Right cardiac atrium (tissue), 5 donors: ENCODE measurements around the gene SPHKAP. TPM values are rescaled to one million over a fixed set of nuclear protein-coding genes. Genes with fewer than 3 reads are reported as not detected.
"Not testable (repeated sequence)": the region's sequence is repeated elsewhere in the genome, so short reads cannot be mapped to it uniquely, and the experiment has no call there.

ENCODE experiments used
- ATAC-seq, 2 donors: fragments of 200-7000 bp; cut with Tn5 transposase; one replicate each; pipeline versions ENCODE4 v1.8.0 to v1.9.1; 2020; ENCODE audit warnings: moderate library complexity in 2 of 2, mild to moderate bottlenecking in 1 of 2
- DNase-seq, 3 donors: peaks; one replicate each; pipeline ENCODE4 v3.0.0-alpha.2; 2020
- H3K27ac ChIP-seq: one replicate; pipeline ENCODE4 v1.5.1; 2013; ENCODE audit warnings: mild to moderate bottlenecking, low read length, control low read depth, moderate library complexity
- H3K27me3 ChIP-seq: one replicate; pipeline ENCODE4 v1.6.1; 2013; ENCODE audit not compliant: control insufficient read depth, insufficient read depth
- H3K4me1 ChIP-seq: one replicate; pipeline ENCODE4 v1.6.1; 2013; ENCODE audit warnings: low read length; ENCODE audit not compliant: control insufficient read depth, insufficient read depth
- H3K4me3 ChIP-seq: one replicate; pipeline ENCODE4 v1.5.1; 2013; ENCODE audit warnings: low read length, control low read depth
- H3K9me3 ChIP-seq: one replicate; pipeline ENCODE4 v1.6.1; 2013; ENCODE audit warnings: low read length; ENCODE audit not compliant: control insufficient read depth
- WGBS: extraction: QIAGEN DNeasy Blood & Tissue Kit; methylation state at CpG from one replicate; pipeline ENCODE4 v1.1.7; 2013; 5-methylcytosine and 5-hydroxymethylcytosine counted together
- intact Hi-C, 4 donors: fragments of 100-400 bp; cut with DNase I; formaldehyde crosslinking; loops; one replicate each; pipeline versions ENCODE4 v1.11.0 to v1.14.0; 2022 to 2023
- long read RNA-seq, 4 donors: library from polyadenylated mRNA; unstranded; transcript quantifications; one replicate each; pipeline ENCODE4 v2.0.0, GENCODE V29; 2020 to 2021
- polyA plus RNA-seq: library from polyadenylated mRNA; stranded (reverse); fragments of 200-250 nt; gene quantifications from one replicate; pipeline ENCODE4 v1.2.3, GENCODE V29; 2013
- total RNA-seq, 4 donors: library from RNA; stranded (reverse); fragmentation: NEBNext Ultra II Directional; extraction: Animal tissue kit (Norgen Biotek cat#: 25700); gene quantifications; one replicate each; pipeline ENCODE4 v1.2.1, GENCODE V29; 2021
- donor health status: healthy with polysubstance abuse.
- donor health status: DM: no; HTN: yes; CAD: no.
- donor health status: DM: no; HTN: no; CAD: no.
- donor health status: DM: no; HTN: yes; CAD: no; lungs with severe emphysema.
- donor health status: DM: yes; HTN: yes; CAD: no.

SPHKAP gene, protein sequence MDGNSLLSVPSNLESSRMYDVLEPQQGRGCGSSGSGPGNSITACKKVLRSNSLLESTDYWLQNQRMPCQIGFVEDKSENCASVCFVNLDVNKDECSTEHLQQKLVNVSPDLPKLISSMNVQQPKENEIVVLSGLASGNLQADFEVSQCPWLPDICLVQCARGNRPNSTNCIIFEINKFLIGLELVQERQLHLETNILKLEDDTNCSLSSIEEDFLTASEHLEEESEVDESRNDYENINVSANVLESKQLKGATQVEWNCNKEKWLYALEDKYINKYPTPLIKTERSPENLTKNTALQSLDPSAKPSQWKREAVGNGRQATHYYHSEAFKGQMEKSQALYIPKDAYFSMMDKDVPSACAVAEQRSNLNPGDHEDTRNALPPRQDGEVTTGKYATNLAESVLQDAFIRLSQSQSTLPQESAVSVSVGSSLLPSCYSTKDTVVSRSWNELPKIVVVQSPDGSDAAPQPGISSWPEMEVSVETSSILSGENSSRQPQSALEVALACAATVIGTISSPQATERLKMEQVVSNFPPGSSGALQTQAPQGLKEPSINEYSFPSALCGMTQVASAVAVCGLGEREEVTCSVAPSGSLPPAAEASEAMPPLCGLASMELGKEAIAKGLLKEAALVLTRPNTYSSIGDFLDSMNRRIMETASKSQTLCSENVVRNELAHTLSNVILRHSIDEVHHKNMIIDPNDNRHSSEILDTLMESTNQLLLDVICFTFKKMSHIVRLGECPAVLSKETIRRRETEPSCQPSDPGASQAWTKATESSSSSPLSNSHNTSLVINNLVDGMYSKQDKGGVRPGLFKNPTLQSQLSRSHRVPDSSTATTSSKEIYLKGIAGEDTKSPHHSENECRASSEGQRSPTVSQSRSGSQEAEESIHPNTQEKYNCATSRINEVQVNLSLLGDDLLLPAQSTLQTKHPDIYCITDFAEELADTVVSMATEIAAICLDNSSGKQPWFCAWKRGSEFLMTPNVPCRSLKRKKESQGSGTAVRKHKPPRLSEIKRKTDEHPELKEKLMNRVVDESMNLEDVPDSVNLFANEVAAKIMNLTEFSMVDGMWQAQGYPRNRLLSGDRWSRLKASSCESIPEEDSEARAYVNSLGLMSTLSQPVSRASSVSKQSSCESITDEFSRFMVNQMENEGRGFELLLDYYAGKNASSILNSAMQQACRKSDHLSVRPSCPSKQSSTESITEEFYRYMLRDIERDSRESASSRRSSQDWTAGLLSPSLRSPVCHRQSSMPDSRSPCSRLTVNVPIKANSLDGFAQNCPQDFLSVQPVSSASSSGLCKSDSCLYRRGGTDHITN (N-terminal part only)
- 10 to 100 TPM; 33.8 to 79.4 (median 37.8) TPM for total RNA-seq
- polyA plus RNA-seq, result 16.1 TPM
- long read RNA-seq, donor 1, full-length matches to known transcripts, result 1 of 22 reads
- long read RNA-seq, donor 1, partial matches to known transcripts, result 18 of 22 reads
- long read RNA-seq, donor 1, other reads (novel, unspliced or antisense), result 3 of 22 reads
- long read RNA-seq, donor 2, full-length matches to known transcripts, result 1 of 21 reads
- long read RNA-seq, donor 2, partial matches to known transcripts, result 17 of 21 reads
- long read RNA-seq, donor 2, other reads (novel, unspliced or antisense), result 3 of 21 reads
- long read RNA-seq, donor 3, full-length matches to known transcripts, result 5 of 41 reads
- long read RNA-seq, donor 3, partial matches to known transcripts, result 29 of 41 reads
- long read RNA-seq, donor 3, other reads (novel, unspliced or antisense), result 7 of 41 reads
- long read RNA-seq, donor 4, full-length matches to known transcripts, result 4 of 18 reads
- long read RNA-seq, donor 4, partial matches to known transcripts, result 12 of 18 reads
- long read RNA-seq, donor 4, other reads (novel, unspliced or antisense), result 2 of 18 reads

DNA sequence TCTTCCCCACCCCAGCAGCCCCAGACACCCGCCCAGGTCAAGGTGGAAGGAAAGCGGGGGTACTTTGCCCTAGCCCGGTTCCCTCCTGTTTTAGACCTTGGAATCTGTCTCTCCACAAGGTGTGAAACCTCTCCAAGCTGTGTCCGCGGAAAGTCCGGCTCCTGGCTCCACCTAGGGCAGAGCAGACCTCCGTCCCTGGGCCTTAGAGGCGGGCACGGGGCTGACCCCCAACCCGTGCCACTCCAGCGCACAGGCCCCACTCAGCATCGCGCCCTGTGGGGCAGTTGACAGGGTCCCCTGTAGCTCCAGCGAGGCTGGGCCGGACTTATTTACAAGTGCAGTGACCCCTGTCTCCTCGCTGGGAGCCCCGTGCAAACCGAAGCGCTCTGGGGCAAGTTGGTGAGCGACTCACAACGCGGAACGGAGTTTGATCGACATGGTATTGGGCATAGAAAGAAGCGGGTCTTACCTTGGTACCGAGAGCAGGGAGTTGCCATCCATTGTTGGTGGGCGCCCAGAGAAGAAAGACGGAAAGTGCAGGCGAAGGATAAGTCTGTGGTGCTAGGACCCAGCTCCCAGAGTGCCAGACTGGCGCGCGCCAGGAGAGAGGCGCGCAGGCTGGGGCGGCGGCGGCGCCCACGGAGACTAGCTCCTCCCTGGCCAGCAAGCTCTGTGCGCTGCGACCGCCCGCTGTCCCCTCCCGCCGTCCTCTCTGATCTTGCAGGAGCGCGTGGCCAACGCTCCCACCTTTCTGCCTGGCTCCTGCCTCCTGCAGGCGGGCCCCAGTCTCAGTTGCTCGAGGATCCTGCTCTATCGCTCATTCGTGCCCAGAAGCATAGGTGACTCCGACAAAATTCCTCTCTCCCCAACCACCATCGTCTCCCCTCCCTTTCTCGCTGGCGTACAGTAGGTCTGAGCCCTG, at the start of gene SPHKAP:
Gene SPHKAP (minus strand): TSS at position 590 of the 922 bp plus-strand sequence. CDS start 89 bp downstream, at position 501.
- Histone ChIP-seq H3K4me3 (peak within 1 kb of the TSS; percentile 16), H3K9me3 (no peaks in the 10 kb centered on the region), H3K27ac (peak within 1 kb of the TSS; percentile 50), H3K27me3 (no peaks in the 10 kb centered on the region), H3K4me1 (no peaks in the 10 kb centered on the region)
- ATAC-seq, result peak; percentile 82 to 85
- DNase-seq, result peak; percentile 17 to 70 (median 65)
- intact Hi-C loops, result loop anchor here in 1 of 4 donors (10.0 kb wide), 1 partner anchor 473 kb away; no protein-coding TSS in a partner anchor
- WGBS, result 2% methylated on average over 56 of the region's 56 CpGs

DNA sequence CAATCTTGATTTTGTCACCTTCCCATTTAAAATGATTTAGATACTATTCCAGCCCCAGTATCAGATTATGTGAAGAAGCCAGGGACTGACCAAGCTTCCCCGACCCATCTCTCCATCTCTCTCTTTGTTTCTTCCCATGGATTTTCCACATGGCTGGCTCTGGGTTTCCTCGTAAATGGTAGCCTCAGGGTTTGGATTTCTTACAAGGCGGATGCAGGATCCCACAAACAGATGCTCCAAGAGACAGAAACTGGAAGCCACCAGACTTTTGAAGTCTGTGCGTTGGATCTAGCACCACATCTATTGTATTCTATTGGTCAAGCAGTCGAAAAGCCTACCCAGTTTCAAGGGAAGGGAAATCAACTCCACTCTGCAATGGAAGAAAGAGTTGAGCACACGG, 46.0 kb upstream of the SPHKAP start:
- no peak for ATAC-seq
- H3K27ac ChIP-seq, result no peak overlapping the region
- 83% methylated on average over 6 of the region's 6 CpGs for WGBS

DNA sequence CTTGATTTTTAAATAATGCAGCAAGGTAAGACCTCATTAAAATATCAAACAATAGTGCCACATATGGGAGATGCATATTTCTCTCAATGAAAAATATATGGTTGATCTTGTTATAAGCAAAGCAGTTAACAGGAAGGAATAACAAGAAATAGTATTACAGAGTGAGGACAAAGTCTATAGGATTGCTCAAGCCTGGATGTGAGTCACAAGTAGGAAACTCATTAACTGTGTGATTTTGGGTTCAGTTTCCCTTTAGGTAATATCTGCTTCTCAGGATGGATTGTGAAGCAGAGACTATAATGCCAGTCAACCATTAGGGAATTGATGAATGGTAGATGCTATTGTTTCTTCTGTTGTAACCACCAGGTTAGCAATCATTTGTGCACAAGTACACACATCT, 42.9 kb upstream of the SPHKAP start:
- Histone ChIP-seq H3K9me3 (no peaks in the 10 kb centered on the region), H3K27ac (no peak overlapping the region), H3K4me3 (no peak overlapping the region), H3K4me1 (no peaks in the 10 kb centered on the region), H3K27me3 (no peaks in the 10 kb centered on the region)
- ATAC-seq (no peak), DNase-seq (no peak)
- intact Hi-C loops, result no loop called here

More for the DNA sequence above, 46.0 kb upstream of the SPHKAP start:
- no peak for DNase-seq
- intact Hi-C loops, result no loop called here
- Histone ChIP-seq H3K4me3 (no peak overlapping the region), H3K4me1 (no peaks in the 10 kb centered on the region), H3K27me3 (no peaks in the 10 kb centered on the region), H3K9me3 (no peaks in the 10 kb centered on the region)

DNA sequence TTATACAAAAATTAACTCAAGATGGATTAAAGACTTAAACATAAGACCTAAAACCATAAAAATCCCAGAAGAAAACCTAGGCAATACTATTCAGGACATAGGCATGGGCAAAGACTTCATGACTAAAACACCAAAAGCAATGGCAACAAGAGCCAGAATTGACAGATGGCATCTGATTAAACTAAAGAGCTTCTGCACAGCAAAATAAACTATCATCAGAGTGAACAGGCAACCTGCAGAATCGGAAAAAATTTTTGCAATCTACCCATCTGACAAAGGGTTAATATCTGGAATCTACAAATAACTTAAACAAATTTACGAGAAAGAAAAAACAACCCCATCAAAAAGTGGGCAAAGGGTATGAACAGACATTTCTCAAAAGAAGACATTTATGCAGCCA, 37.1 kb upstream of the SPHKAP start:
- DNase-seq, H3K4me1 ChIP-seq, H3K27me3 ChIP-seq, H3K9me3 ChIP-seq, intact Hi-C loops, H3K4me3 ChIP-seq, H3K27ac ChIP-seq, ATAC-seq: not testable (repeated sequence)
- WGBS, result 76% methylated on average over 2 of the region's 2 CpGs

DNA sequence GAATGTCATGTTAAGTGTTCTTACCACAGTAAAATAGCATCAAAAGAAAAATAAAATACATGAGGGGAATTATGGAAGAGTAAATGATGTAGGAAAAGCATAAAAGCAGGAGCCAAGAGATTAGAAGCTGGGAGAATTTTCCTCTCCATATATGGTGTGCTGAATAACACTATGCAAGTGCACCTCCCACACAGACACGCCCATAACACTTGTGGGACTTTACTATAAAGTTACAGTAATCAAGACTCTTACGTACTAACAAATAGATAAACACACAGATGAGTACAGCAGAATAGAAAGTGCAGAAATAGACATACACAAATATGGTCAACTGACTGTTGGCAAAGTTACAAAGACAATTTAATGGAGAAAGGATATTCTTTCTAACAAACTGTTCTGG, 16.0 kb upstream of the SPHKAP start:
- Histone ChIP-seq H3K9me3 (no peaks in the 10 kb centered on the region), H3K4me3 (no peak overlapping the region), H3K27me3 (no peaks in the 10 kb centered on the region), H3K4me1 (no peaks in the 10 kb centered on the region), H3K27ac (no peak overlapping the region)
- intact Hi-C loops, result no loop called here
- DNase-seq (no peak), ATAC-seq (no peak)
- WGBS, result 39% methylated on average over 2 of the region's 2 CpGs

DNA sequence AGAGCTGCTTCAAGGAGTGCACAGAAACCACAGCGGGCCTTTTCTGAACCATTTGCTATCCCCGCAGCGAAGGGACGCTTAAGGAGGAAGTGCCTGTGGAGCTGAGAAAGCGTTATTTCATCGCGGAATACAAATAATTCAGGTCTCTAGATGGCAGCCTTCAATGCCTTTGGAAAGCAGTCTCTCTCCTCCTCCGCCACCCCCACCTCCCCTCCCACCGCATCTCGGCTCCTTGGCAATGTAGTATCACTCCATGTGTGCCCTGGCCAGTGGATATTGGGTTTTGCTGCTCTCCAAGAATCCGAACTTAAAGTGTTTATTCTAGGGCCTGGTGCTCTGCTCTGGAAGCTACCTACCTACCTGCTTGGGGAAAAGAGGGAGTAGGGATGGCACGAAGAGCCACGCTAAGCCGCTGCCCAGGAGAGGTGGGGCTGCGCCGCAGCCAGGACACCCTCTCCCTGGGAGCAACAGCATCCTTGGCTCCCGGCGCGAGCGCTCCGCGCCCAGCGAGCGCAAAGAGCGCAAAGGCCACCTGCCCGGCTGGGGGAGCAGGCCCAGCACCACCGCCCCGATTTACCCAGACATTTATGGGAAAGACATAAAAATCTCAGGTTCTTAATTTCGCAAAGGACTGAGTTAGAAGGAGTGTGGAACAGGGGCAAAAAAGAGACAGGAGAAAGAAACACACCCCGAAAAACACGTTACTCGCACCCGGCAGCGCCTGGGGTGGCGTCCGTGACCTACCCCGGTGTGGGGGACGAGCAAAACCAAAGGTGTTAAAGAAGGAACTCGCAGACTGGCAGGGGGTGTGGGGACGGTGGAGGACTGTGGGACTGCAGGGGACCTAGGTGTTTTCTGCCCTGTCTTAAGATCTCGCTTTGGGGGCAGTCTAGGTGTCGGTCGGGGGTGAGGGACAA, 1.0 kb downstream of the SPHKAP start:
- WGBS, result 2% methylated on average over 43 of the region's 43 CpGs
- Histone ChIP-seq H3K4me1 (no peaks in the 10 kb centered on the region), H3K4me3 (peak overlapping the region; percentile 16), H3K9me3 (no peaks in the 10 kb centered on the region), H3K27ac (peak overlapping the region; percentile 50), H3K27me3 (no peaks in the 10 kb centered on the region)
- intact Hi-C loops, result loop anchor here in 1 of 4 donors (10.0 kb wide), 1 partner anchor 474 kb away; no protein-coding TSS in a partner anchor
- DNase-seq (peak in 2 of 3 donors; percentile 56 to 65), ATAC-seq (peak; percentile 65 to 68)

DNA sequence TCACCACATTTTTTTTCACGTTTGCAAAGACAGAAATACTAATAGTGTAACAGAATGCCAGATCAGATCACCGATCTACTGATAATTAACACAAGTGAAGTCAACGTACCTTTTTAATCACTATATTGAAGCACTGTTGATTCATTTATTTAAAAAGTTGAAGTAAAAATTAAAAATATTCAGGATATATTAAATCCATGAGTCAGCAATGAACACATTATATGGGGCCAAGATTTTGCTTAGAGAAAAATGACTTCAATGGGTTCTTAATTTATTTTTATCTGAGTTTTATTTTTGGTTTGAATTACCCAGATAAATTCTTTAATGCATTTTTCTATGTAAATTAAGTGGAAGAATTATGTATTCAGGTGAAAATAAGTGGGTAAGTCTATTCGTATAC, 14.2 kb downstream of the SPHKAP start:
- no peak for DNase-seq
- Histone ChIP-seq H3K27ac (no peak overlapping the region), H3K27me3 (no peaks in the 10 kb centered on the region), H3K4me1 (no peaks in the 10 kb centered on the region), H3K9me3 (no peaks in the 10 kb centered on the region), H3K4me3 (no peak overlapping the region)
- WGBS, result 81% methylated on average over 4 of the region's 4 CpGs
- intact Hi-C loops, result no loop called here
- no peak for ATAC-seq

DNA sequence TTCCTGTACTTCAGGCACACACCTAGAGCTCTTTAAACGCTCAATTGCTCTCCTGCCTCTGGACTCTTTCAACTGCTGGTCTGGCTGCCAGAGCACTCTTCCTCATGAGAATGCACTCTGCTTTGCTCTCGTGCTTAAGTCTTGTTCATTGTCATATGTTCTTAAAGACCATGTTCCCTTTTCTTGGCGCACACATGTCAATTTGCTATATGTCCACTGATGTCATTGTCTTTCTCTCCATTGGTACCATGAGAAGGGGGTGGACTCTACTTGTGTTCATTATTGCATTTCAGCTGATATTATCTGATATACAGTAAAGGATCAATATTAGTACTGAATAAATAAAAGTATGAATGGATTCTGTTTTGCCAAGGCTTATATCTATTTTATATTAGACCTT, 16.8 kb downstream of the SPHKAP start:
- Histone ChIP-seq H3K4me1 (no peaks in the 10 kb centered on the region), H3K4me3 (no peak overlapping the region), H3K9me3 (no peaks in the 10 kb centered on the region), H3K27ac (no peak overlapping the region), H3K27me3 (no peaks in the 10 kb centered on the region)
- ATAC-seq (no peak), DNase-seq (no peak)
- 82% methylated on average over 3 of the region's 3 CpGs for WGBS
- intact Hi-C loops, result no loop called here
